Stimulated activated CD8-positive, alpha-beta memory T cell treated with anti-CD3 and anti-CD28 coated beads, Interleukin-2, amount 100 ng/mL, for 1 hour (primary cell): ENCODE data around the gene RFC2.
"Not testable (repeated sequence)": the region's sequence is repeated elsewhere in the genome, so short reads cannot be mapped to it uniquely, and the experiment has no call there.

Source experiments
- DNase-seq, 2 donors: peaks; one replicate each; pipeline ENCODE4 v3.0.0-alpha.2; 2020; ENCODE audit warnings: low read depth in 2 of 2

RFC2 gene

DNA sequence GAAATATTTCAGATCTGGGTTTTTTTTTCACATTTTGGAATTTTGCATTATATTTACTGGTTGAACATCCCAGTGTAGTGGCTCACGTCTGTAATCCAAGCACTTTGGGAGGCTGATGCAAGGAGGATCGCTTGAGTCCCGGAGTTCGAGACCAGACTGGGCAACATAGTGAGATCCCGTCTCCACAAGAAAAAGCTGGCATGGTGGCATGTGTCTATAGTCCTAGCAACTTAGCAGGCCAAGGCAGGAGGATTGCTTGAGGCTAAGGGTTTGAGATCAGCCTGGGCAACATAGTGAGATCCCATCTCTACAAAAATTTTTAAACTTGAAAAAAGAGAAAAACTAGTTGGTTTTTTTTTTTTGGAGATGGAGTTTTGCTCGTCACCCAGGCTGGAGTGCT is 6.0 kb downstream of the RFC2 start:
- no peak for DNase-seq

DNA sequence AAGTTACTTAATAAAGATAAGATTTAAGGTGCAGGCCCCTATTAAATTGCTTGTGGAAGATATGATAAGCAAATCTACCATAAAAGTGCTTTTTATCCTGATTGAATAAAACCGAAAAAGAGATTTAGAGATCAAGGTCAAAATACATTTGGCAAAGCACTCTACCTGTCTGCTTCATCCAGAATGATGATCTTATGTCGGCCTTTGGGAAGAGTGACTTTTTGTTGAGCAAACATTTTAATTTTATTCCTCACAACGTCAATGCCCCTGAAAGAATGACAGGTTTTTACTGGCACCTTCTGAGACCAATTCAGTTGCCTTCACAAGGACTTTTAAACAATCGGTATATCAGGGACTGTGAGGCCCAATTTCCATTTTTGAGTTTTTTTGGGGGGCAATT is 7.7 kb downstream of the RFC2 start:
- no peak for DNase-seq

DNA sequence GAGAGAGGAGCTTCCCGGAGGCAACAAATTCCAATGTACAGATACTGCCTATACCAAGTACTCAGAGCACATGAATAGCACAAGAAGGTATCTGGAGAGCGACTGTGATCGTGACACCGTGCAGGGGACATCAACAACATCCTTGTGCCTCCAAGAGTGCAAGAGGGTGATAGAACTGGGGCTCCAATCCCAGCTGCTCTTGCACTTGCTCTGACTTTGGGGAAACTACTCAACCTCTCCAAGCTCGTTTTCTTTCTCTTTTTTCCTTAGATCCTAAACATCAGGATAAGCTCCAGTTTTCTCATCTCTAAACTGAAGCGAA is 12.1 kb downstream of the RFC2 start:
- DNase-seq = no peak

- DNase-seq = no peak
Measured at GRCh38 chr7:74240482-74240881, 13.7 kb downstream of the RFC2 start.

DNA sequence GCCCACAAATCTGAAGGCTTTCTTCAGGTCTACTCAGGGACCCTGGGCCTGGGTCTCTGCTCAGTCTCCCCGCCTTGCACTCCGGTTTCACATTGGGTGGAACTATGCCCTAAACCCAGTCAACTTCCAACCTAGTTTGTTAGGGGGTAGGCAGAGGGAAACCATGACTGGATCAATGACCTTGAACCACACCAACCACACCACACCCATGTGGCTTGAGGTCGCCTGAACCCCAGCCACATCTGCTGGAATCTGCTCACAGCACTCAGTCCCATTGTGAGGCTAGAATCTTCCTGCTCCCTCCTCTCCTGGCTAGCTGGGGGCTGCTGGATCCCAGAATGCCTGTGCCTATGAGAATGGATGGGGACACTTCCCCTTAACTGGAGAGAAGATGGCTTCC is 17.9 kb downstream of the RFC2 start:
- DNase-seq = no peak

DNA sequence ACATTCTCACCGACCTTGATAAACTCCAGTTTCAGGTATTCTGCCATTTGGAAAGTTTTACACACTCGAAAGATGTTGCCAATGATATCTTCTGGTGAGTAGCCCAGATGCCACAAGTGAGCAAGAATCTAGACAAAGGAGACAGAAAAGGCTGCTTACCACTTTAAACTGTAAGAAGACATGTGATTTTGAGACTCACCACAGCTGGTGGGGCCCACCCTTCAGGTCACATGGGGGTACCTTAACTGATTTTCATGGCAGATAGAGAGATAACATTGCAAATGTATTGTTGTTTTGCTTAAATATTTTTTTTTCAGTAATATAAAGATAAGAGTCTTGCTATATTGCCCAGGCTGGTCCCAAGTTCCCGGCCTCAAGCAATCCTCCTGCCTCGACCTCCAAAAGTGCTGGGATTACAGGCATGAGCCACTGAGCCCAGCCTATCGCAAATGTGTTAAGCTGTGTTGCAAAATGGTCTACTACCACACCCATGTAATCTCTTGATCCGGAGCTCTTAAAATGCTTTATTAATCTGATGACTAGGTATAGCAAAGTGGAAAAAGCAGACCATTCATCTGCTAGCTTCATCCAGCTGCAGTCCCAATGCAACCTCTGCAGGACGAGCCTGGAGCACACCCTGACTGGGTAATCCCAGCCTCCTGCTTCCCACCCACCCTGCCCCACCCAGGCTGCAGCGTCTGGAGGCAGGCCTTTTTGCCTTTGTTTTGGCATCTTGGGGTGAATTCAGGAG is 18.5 kb downstream of the RFC2 start:
- DNase-seq = no peak

- DNase-seq = no peak
Measured at GRCh38 chr7:74233655-74234285, 20.4 kb downstream of the RFC2 start.

DNA sequence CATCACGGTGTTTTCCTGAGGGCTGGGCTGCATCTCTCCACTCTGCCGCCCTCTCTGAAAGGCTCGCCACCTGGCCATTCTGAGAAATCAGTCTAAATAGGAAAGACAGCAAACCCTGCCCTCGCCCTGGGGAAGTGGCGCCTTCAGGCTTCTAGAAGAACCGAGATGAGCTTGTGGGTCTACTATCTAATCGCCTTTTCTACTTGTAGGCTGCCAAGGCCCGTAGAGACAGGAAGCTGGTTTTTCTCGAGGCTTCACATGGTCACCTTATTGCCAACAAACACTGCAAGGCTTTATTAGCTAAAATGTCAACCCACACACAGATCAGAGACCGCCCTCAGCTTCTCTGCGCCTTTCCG is 23.0 kb downstream of the RFC2 start:
- no peak for DNase-seq

DNA sequence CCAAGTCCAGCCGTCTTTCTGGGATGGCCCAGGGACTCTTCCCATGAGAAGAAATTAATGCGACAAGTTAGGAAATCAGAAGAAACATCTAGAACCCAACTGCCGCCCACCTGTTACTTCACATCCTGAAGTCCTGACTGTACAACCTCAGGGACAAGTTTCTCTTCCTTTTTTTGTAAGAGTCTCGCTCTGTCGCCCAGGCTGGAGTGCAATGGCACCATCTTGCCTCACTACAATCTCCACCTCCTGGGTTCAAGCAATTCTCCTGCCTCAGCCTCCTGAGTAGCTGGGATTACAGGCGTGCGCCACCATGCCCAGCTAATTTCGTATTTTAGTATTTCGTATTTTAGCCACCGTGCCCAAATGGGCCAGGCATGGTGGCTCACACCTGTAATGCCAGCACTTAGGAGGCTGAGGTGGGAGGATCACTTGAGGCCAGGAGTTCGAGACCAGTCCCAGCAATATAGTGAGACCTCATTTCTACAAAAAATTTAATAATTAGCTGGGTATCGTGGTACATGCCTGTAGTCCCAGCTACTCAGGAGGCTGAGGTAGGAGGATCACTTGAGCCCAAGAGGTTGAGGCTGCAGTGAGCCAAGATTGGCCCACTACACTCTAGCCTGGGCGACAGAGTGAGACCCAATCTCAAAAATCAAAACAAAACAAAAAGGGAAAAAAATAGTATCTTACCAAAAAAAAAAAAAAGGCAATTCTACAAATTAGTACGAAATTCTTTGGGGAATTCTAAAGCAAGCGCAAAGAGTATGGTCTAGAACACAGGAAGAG is 23.6 kb downstream of the RFC2 start:
- DNase-seq = no peak

DNA sequence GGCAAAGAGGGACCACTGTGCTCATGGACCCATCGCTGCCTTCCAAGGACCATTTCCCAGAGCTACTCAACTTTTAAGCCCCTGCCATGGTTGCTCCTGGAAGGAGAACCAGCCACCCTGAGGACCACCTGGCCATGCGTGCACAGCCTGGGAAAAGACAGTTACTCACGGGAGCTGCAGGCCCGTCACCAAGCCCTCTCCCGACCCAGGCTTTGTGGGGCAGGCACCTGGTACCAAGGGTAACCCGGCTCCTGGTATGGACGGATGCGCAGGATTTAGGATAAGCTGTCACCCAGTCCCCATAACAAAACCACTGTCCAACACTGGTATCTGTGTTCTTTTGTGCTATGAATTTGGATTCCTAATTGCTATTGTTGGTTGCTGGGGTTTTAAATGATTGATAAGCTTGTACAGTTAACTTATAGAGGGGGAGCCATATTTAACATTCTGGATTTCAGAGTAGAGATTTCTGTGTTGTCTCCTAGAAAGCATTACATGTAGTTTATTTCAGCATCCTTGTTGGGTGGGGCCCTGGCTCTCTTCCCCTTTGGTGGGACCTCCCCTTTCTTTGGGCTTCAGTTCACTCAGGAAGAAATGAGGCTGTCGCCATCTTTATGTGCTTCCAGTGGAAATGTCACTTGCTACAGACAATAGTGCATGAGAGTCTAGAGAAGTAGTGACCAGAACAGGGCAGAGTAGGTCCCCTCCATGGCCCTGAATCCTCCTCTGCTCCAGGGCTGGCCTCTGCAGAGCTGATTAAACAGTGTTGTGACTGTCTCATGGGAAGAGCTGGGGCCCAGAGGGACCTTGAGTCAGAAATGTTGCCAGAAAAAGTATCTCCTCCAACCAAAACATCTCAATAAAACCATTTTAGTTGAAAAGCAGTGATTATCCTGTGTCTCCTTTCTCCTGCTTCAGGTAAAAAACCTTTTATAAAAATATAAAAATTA is 25.0 kb downstream of the RFC2 start:
- DNase-seq = no peak

DNA sequence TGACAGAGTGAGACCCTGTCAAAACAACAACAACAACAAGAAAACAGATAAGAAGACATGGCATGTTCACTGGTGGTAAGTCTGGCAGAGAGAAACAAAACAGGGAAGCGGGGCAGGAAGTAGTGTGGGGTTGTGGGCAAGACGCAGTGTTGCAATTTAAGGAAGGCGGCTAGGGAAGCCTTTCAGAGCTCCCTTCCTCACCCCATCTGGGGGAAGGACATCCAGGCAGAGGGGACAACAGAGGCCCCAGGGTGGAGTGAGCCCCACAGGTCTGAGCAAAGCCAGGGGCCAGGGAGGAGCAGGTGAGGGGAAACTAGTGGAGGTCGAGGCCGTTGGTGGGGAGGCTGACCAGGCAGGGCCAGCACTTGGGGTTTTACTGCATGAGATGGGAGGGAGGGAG is 27.6 kb downstream of the RFC2 start:
- no peak for DNase-seq

DNA sequence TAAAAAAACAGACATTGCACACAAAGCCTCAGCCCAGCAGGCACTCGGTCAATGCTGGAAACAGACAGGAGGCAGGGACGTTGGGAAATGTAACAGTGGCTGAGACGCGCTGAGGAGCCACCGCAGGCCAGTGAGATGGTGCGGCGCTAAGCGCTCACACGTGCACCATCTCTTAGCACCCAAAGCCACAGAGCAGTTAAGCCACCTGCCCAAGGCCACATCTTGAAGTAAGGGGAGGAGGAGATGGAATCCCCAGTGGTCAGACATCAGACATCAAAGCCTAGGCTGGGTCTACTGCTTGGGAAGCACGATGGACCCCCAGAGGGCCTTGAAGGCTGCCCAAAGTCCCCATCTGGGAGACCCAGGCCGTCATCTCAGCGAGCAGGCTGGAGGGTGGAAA is 28.8 kb downstream of the RFC2 start:
- DNase-seq = no peak

- DNase-seq = not testable (repeated sequence)
Measured at GRCh38 chr7:74224907-74225306, 29.3 kb downstream of the RFC2 start.

- DNase-seq = no peak
Measured at GRCh38 chr7:74224511-74224832, 29.7 kb downstream of the RFC2 start.

DNA sequence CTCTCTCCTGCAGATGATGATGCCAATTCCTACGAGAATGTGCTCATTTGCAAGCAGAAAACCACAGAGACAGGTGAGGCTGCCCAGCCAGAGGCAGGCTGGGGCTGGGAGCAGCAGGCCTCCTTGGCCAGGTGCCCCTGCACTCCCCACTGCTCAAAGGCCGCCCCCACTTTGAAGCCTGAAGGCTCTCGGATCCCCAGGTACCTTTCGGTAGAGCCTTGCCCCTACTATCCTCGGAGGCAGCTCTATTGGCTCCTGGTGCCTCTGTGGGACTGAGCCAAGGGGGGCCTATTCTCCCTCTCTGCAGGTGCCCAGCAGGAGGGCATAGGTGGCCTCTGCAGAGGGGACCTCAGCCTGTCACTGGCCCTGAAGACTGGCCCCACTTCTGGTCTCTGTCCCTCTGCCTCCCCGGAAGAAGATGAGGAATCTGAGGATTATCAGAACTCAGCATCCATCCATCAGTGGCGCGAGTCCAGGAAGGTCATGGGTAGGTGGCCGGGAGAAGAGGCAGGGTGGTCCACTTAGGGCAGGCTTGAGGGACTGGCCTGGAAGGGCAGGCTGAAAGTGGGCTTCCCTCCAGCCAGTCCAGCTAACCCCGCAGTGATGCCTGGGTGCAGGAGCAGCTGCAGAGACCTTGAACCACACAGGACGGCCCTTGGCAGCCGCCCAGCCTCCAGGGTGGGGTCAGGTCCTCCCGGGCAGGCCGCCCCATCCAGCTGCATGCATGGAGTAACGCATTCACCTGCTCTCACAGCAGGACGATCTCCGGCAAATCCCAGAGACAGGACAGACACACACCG is 30.3 kb downstream of the RFC2 start:
- DNase-seq = no peak

- no peak for DNase-seq
Measured at GRCh38 chr7:74222851-74223710, 31.1 kb downstream of the RFC2 start.

GRCh38 chr7:74221713-74222112 is 32.5 kb downstream of the RFC2 start:
- DNase-seq = no peak

- no peak for DNase-seq
Measured at GRCh38 chr7:74220229-74220628, 34.0 kb downstream of the RFC2 start.

- no peak for DNase-seq
Measured at GRCh38 chr7:74219416-74219815, 34.8 kb downstream of the RFC2 start.

DNA sequence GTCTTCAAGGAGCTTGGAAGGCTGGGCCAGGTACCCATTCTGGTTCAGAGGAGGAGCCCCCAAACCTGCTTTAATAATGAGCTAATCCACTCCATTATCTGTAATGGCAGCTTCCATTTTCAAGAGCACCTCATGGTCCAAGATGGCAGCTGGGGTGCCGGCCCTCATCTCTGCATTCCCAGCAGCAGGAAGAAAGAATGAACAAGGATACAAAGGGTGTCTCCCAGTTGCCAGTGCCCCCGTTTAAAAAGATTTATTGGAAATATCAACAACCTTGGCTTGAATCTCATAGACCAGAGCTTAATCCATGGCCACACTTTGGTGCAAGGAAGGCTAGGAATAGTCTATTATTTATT is 35.9 kb downstream of the RFC2 start:
- no peak for DNase-seq
